Large intestine (tissue), 3 donors: ENCODE measurements around the gene ATF7IP2. TPM values are rescaled to one million over a fixed set of nuclear protein-coding genes. Genes with fewer than 3 reads are reported as not detected.
"Not testable (repeated sequence)": the region's sequence is repeated elsewhere in the genome, so short reads cannot be mapped to it uniquely, and the experiment has no call there.

Experiments used
- DNase-seq, 2 donors: peaks; one replicate each; pipeline versions ENCODE4 v3.0.0 to v3.0.0-alpha.2; 2013
- H3K27ac ChIP-seq: one replicate; pipeline ENCODE4 v1.5.1; 2013; ENCODE audit warnings: low read length
- H3K27me3 ChIP-seq: 2 replicates; pipeline ENCODE4 v1.6.1; 2013; ENCODE audit warnings: low read length; ENCODE audit not compliant: control insufficient read depth, insufficient read depth
- H3K36me3 ChIP-seq: 2 replicates; pipeline ENCODE4 v1.6.1; 2013; ENCODE audit warnings: low read length; ENCODE audit not compliant: control insufficient read depth, insufficient read depth
- H3K4me1 ChIP-seq: one replicate; pipeline ENCODE4 v1.6.1; 2013; ENCODE audit warnings: low read length; ENCODE audit not compliant: control insufficient read depth, insufficient read depth
- H3K4me3 ChIP-seq: one replicate; pipeline ENCODE4 v1.5.1; 2013; ENCODE audit warnings: low read length
- H3K9me3 ChIP-seq: one replicate; pipeline ENCODE4 v1.6.1; 2013; ENCODE audit warnings: mild to moderate bottlenecking, low read depth, low read length, moderate library complexity; ENCODE audit not compliant: control insufficient read depth
- WGBS: methylation state at CpG from one replicate; pipeline ENCODE4 v1.1.5; 2013; ENCODE audit warnings: low lambda C conversion rate; ENCODE audit not compliant: insufficient coverage; 5-methylcytosine and 5-hydroxymethylcytosine counted together
- polyA plus RNA-seq: library from polyadenylated mRNA; unstranded; fragments of 120-200 nt; gene quantifications from one replicate; pipeline ENCODE4 v1.2.1, GENCODE V29; 2013

The ATF7IP2 gene
- polyA plus RNA-seq, 1 donor: 52.9 TPM

DNA sequence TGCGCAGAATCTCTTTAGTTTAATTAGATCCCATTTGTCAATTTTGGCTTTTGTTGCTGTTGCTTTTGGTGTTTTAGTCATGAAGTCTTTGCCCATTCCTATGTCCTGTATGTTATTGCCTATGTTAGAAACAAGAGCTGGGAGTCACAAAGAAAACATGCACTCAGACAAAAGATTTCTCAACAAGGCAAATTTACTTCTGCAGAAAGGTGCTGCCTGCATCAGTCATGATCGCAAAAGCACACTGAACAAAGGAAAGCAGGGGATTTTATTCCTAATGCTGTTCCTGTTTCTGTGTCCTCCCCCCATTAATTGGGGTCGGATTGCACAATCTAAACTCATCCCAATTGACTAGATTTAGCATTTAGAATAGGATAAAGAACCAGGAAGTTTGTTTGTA is 55.9 kb downstream of the ATF7IP2 start:
- Histone ChIP-seq H3K27me3 (no peaks in the 10 kb centered on the region), H3K9me3 (peaks cover 20% of the 10 kb centered on the region), H3K27ac (no peak overlapping the region), H3K4me1 (no peaks in the 10 kb centered on the region), H3K4me3 (no peak overlapping the region), H3K36me3 (peaks cover 61% of the 10 kb centered on the region)
- 100% methylated on average over 1 of the region's 3 CpGs for WGBS
- no peak for DNase-seq

DNA sequence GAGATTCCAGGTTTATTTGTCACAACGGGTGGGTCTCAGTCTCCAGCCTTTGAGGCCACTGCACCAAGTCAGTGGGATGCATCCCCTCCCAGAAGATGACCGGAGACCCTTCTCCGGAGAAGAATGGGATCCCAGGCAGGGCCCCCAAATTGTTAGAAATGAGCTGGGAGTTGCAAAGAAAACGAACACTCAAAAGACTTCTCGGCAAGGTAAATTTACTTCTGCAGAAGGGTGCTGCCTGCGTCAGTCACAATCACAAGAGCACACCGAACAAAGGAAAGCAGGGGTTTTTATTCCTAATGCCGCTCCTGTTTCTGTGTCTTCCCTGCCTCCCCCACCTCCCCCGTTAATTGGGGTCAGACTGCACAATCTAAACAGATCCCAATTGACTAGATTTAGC is 61.4 kb downstream of the ATF7IP2 start:
- Histone ChIP-seq H3K27ac (no peak overlapping the region), H3K36me3 (peaks cover 56% of the 10 kb centered on the region), H3K27me3 (no peaks in the 10 kb centered on the region), H3K9me3 (peaks cover 26% of the 10 kb centered on the region), H3K4me3 (no peak overlapping the region), H3K4me1 (no peaks in the 10 kb centered on the region)
- no peak for DNase-seq
- WGBS: 100% methylated on average over 1 of the region's 9 CpGs

DNA sequence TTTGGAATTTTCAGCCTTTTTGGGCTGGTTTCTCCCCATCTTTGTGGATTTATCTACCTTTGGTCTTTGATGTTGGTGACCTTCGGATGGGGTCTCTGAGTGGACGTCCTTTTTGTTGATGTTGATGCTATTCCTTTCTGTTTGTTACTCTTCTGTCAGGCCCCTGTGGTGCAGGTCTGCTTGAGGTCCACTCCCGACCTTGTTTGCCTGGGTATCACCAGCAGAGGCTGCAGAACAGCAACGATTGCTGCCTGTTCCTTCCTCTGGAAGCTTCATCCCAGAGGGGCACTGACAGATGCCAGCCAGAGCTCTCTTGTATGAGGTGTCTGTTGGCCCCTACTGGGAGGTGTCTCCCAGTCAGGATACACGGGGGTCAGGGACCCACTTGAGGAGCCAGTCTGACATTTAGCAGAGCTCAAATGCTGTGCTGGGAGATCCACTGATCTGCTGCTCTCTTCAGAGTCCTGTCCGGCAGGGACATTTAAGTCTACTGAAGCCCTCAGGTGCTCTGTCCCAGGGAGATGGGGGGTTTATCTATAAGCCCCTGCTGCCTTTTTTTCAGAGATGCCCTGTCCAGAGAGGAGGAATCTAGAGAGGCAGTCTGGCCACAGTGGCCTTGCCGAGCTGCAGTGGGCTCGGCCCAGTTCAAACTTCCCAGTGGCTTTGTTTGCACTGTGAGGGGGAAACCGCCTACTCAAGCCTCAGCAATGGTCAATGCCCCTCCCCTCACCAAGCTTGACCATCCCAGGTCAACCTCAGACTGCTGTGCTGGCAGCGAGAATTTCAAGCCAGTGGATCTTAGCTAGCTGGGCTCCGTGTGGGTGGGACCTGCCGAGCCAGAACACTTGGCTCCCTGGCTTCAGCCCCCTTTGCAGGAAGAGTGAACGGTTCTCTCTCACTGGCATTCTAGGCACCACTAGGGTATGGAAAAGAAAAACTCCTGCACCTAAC is 66.6 kb downstream of the ATF7IP2 start:
- not testable (repeated sequence) for H3K4me1 ChIP-seq, H3K27ac ChIP-seq, H3K4me3 ChIP-seq, H3K9me3 ChIP-seq, H3K27me3 ChIP-seq, DNase-seq
- WGBS: no CpG with 5 or more reads among the region's 13 CpGs
- peaks cover 23% of the 10 kb centered on the region for H3K36me3 ChIP-seq

DNA sequence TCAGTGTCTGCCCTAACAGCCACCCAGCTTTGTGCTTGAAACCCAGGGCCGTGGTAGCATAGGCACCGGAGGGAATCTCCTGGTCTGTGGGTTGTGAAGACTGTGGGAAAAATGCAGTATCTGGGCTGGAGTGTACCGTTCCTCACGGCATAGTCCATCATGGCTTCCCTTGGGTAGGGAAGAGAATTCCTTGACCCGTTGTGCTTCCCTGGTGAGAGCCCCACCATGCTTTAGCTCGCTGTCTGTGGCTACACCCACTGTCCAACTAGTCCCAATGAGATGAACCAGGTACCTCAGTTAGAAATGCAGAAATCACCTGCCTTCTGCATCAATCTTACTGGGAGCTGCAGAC is 67.3 kb downstream of the ATF7IP2 start:
- Histone ChIP-seq H3K4me1 (no peaks in the 10 kb centered on the region), H3K27ac (no peak overlapping the region), H3K36me3 (peaks cover 24% of the 10 kb centered on the region), H3K4me3 (no peak overlapping the region), H3K27me3 (no peaks in the 10 kb centered on the region), H3K9me3 (no peaks in the 10 kb centered on the region)
- DNase-seq: no peak
- no CpG with 5 or more reads among the region's 6 CpGs for WGBS

DNA sequence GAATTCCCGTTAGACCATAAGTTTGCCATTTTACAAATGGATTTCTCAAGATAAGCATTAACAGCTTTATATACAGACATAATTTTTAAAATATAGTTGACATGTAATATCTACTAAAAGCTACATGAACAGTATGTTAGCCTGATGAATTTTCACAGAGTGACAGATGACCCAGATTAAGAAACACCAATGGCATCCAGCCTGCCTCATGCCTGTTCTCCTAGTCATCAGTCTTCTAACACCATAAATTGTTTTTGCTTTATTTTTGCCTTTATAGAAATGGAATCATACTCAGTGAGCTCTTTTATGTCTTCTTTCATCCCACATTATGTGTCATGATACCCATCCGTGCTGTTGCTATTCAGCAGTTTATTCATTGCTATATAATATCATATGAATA is 80.0 kb downstream of the ATF7IP2 start:
- peaks cover 10% of the 10 kb centered on the region for H3K36me3 ChIP-seq
- H3K9me3 ChIP-seq: no peaks in the 10 kb centered on the region
- no peak overlapping the region for H3K27ac ChIP-seq
- DNase-seq: no peak
- no peak overlapping the region for H3K4me3 ChIP-seq
- no peaks in the 10 kb centered on the region for H3K27me3 ChIP-seq
- 83% methylated on average over 2 of the region's 2 CpGs for WGBS
- no peaks in the 10 kb centered on the region for H3K4me1 ChIP-seq

DNA sequence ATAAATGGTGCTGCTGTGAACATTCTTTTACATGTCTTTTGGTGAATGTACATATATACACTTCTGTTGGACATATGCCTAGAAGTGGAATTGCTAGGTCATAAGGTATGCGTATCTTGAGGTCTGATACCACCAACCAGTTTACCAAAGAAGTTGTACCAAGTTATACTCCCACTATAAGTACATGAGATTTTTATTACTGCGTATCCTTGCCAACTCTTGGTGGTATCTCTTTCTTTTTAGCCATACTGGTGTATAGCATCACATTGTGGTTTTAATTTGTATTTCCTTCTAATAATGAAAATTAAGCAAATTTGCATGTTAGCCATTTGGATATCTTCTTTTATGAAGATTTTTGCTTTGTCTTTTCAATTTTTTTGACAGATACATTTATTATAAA is 80.5 kb downstream of the ATF7IP2 start:
- DNase-seq: no peak
- peaks cover 10% of the 10 kb centered on the region for H3K36me3 ChIP-seq
- no peak overlapping the region for H3K27ac ChIP-seq
- no peaks in the 10 kb centered on the region for H3K4me1 ChIP-seq
- no peak overlapping the region for H3K4me3 ChIP-seq
- no peaks in the 10 kb centered on the region for H3K27me3 ChIP-seq
- WGBS: 100% methylated on average over 1 of the region's 2 CpGs
- no peaks in the 10 kb centered on the region for H3K9me3 ChIP-seq

DNA sequence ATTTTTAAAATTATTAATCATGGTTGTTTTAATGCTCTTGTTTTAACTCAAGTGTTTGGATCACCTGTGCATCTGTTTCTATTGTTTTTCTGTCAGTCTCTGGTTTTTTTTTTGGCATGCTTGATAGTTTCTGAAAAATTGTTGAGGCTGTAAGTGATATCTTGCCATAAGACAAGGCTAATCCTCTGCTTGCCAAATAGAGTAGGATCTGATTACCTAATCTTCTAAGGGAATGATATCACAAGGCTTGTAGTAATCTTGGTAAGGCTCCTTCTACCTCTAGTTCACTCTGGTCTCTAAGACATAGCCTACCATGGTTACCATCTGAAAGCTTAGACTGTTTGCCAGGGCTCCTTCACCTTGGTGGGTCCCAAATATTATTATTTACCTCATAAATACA is 81.0 kb downstream of the ATF7IP2 start:
- no peaks in the 10 kb centered on the region for H3K9me3 ChIP-seq

DNA sequence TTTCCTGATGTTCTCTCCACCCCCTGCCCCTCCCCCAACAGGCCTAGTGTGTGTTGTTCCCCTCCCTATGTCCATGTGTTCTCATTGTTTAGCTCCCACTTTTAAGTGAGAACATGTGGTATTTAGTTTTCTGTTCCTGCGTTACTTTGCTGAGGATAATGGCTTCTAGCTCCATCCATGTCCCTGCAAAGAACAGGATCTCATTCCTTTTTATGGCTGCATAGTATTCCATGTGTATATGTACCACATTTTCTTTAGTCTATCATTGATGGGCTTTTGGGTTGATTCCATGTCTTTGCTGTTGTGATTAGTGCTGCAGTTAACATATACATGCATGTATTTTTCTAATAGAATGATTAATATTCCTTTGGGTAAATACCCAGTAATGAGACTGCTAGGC is 90.8 kb downstream of the ATF7IP2 start:
- not testable (repeated sequence) for H3K27me3 ChIP-seq, H3K4me3 ChIP-seq, H3K27ac ChIP-seq, H3K9me3 ChIP-seq, H3K4me1 ChIP-seq, DNase-seq
- peaks cover 16% of the 10 kb centered on the region for H3K36me3 ChIP-seq
- WGBS: no CpG with 5 or more reads among the region's 1 CpG

More for the DNA sequence above, 81.0 kb downstream of the ATF7IP2 start:
- no peak overlapping the region for H3K4me3 ChIP-seq
- H3K36me3 ChIP-seq: peaks cover 10% of the 10 kb centered on the region
- DNase-seq: no peak
- no peaks in the 10 kb centered on the region for H3K4me1 ChIP-seq
- no peak overlapping the region for H3K27ac ChIP-seq
- H3K27me3 ChIP-seq: no peaks in the 10 kb centered on the region

DNA sequence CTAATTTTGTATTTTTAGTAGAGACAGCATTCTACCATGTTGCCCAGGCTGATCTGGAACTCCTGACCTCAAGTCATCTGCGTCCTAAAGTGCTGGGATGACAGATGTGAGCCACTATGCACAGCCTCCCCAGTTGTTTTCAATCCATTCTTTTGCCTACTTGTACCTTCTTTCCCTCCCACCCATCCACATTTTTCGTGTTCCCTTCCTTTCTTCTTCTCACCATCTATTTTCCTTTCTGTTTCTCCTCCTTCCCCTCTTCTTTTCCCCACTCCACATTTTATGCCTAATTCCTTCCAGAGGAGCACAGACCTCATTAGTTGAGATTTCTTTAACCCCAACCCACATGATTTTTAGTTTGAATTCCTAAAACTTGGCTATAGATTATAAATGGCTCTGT is 94.3 kb downstream of the ATF7IP2 start:
- H3K36me3 ChIP-seq: peaks cover 8% of the 10 kb centered on the region

DNA sequence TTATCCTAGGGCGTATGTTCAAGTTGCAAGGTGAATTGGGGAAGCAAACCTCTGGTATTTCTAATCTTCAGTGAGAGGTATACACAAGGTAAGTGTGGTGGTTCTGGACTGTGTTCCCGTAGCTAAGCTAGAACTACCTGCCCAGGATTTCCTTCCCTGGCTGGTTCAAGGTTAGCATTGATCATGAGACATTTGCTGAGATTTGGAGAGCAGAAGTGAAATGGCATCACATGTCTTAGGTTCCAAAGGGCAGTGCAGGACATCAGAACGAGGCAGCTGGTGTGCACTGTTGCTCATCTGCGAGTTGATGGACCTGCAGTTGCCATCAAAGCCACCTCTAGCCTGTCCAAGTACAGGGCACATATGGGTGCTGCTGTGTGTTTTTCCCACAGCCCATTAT is 99.3 kb downstream of the ATF7IP2 start:
- H3K4me3 ChIP-seq: no peak overlapping the region
- no CpG with 5 or more reads among the region's 4 CpGs for WGBS
- H3K36me3 ChIP-seq: peaks cover 5% of the 10 kb centered on the region
- DNase-seq: peak; percentile 38 to 57
- no peak overlapping the region for H3K27ac ChIP-seq
- H3K27me3 ChIP-seq: no peaks in the 10 kb centered on the region
- H3K9me3 ChIP-seq: peaks cover 6% of the 10 kb centered on the region
- H3K4me1 ChIP-seq: no peaks in the 10 kb centered on the region

More for the DNA sequence above, 94.3 kb downstream of the ATF7IP2 start:
- Histone ChIP-seq H3K27ac (no peak overlapping the region), H3K4me3 (no peak overlapping the region), H3K4me1 (no peaks in the 10 kb centered on the region), H3K27me3 (no peaks in the 10 kb centered on the region), H3K9me3 (no peaks in the 10 kb centered on the region)
- 89% methylated on average over 1 of the region's 2 CpGs for whole genome bisulfite sequencing
- no peak for DNase-seq
